ENCODE results near the gene TULP1.
"Not testable (repeated sequence)": the region's sequence is repeated elsewhere in the genome, so short reads cannot be mapped to it uniquely, and the experiment has no call there.

DNA sequence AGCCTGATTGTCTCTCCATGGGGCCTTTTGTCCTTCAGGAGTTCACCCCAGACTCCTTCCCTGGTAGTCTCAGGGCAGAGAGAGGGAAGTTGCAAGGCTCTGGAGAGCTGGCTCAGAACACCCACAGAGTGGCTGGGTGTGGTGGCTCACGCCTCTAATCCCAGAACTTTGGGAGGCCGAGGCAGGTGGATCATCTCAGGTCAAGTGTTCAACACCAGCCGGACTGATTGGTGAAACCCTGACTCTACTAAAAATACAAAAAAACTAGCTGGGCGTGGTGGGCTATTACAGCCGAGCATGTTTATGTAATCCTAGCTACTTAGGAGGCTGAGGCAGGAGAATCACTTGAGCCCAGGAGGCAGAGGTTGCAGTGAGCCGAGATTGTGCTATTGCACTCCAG, 23.2 kb upstream of the TULP1 start:
- TF ChIP-seq, protein P1, sequence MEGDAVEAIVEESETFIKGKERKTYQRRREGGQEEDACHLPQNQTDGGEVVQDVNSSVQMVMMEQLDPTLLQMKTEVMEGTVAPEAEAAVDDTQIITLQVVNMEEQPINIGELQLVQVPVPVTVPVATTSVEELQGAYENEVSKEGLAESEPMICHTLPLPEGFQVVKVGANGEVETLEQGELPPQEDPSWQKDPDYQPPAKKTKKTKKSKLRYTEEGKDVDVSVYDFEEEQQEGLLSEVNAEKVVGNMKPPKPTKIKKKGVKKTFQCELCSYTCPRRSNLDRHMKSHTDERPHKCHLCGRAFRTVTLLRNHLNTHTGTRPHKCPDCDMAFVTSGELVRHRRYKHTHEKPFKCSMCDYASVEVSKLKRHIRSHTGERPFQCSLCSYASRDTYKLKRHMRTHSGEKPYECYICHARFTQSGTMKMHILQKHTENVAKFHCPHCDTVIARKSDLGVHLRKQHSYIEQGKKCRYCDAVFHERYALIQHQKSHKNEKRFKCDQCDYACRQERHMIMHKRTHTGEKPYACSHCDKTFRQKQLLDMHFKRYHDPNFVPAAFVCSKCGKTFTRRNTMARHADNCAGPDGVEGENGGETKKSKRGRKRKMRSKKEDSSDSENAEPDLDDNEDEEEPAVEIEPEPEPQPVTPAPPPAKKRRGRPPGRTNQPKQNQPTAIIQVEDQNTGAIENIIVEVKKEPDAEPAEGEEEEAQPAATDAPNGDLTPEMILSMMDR (IDR thresholded peaks at IDR 0.05), result not testable (repeated sequence)
- not testable (repeated sequence) for TF ChIP-seq POLR2AphosphoS5, POLR2A (IDR thresholded peaks at IDR 0.05)
